Prostate gland (tissue), 2 donors: ENCODE measurements around the gene THYN1.

ENCODE experiments used
- CTCF ChIP-seq, 4 experiments: fragments of 200-600 bp in 2 of 4; fragments of 450-650 bp in 2 of 4; sonication (generic) in 2 of 4; IDR thresholded peaks; 1 replicate in 3 of 4; 2 replicates in 1 of 4; pipeline ENCODE4 v1.5.1; 2016 to 2019; ENCODE audit warnings: antibody characterized with exemption in 4 of 4, mild to moderate bottlenecking in 2 of 4, moderate library complexity in 2 of 4
- POLR2A ChIP-seq: fragments of 450-650 bp; IDR thresholded peaks from one replicate; pipeline ENCODE4 v1.6.1; 2016; ENCODE audit warnings: antibody characterized with exemption, mild to moderate bottlenecking
- POLR2AphosphoS5 ChIP-seq: sonication (generic); formaldehyde crosslinking; IDR thresholded peaks from one replicate; pipeline ENCODE4 v1.6.1; 2017; ENCODE audit warnings: antibody characterized with exemption

GRCh38 chr11:134266841-134267251, 13.7 kb upstream of the THYN1 start:
- TF ChIP-seq CTCF (IDR thresholded peaks at IDR 0.05) (no peak), POLR2AphosphoS5 (peak; percentile 76), POLR2A (no peak)
